ENCODE data around the gene TMEM150C.

The TMEM150C gene

DNA sequence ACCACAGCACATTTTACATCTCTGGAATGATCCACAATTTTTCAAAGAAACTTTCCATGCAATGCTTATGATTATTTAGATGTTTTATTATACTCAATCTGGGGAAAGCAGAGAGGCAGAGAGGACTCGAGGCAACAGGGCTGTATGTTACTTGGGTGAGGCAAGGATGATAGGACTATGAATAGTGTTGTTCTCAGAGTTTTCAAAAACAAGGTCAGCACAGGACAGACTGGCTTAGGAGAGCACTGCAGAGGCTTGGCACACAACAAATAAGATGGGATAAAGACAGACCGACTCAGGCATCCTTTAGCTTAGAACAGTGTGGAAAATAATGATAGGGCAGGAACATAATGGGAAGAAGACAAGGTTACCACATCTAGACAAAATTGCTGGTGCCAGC is 65.4 kb downstream of the TMEM150C start:
- TF ChIP-seq, protein P1, sequence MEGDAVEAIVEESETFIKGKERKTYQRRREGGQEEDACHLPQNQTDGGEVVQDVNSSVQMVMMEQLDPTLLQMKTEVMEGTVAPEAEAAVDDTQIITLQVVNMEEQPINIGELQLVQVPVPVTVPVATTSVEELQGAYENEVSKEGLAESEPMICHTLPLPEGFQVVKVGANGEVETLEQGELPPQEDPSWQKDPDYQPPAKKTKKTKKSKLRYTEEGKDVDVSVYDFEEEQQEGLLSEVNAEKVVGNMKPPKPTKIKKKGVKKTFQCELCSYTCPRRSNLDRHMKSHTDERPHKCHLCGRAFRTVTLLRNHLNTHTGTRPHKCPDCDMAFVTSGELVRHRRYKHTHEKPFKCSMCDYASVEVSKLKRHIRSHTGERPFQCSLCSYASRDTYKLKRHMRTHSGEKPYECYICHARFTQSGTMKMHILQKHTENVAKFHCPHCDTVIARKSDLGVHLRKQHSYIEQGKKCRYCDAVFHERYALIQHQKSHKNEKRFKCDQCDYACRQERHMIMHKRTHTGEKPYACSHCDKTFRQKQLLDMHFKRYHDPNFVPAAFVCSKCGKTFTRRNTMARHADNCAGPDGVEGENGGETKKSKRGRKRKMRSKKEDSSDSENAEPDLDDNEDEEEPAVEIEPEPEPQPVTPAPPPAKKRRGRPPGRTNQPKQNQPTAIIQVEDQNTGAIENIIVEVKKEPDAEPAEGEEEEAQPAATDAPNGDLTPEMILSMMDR (IDR thresholded peaks at IDR 0.05; ENCODE audit: borderline replicate concordance, control extremely low read depth, extremely low read depth, insufficient read depth, missing control alignments) = no peak
- in situ Hi-C loops (cut with MboI; ENCODE audit: low sequenced_read_pairs, unreplicated experiment) = no loop called here
- DNase-seq (ENCODE audit: low spot score) = no peak

DNA sequence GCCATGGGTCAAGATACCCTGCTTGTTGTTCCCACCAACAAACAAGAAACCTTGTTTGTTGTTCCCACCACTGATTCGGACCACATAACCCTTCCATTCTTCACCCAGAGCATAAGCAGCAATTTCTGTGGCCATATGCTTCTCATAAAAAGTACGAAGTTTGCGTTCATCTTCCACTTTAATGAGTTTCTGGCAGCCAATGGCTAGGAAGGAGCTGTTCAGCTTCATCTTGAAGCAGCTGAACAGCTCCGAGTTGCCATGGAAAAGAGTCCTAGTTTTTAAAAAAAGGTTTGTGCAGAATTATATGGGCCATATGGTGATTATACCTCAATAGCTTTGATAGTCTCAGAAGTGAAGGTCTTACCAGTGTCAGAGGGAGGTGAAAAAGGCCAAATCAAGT is 66.1 kb downstream of the TMEM150C start:
- TF ChIP-seq, protein P1 (IDR thresholded peaks at IDR 0.05; ENCODE audit: borderline replicate concordance, control extremely low read depth, extremely low read depth, insufficient read depth, missing control alignments) = no peak
- DNase-seq (ENCODE audit: low spot score) = no peak
- in situ Hi-C loops (cut with MboI; ENCODE audit: low sequenced_read_pairs, unreplicated experiment) = no loop called here

DNA sequence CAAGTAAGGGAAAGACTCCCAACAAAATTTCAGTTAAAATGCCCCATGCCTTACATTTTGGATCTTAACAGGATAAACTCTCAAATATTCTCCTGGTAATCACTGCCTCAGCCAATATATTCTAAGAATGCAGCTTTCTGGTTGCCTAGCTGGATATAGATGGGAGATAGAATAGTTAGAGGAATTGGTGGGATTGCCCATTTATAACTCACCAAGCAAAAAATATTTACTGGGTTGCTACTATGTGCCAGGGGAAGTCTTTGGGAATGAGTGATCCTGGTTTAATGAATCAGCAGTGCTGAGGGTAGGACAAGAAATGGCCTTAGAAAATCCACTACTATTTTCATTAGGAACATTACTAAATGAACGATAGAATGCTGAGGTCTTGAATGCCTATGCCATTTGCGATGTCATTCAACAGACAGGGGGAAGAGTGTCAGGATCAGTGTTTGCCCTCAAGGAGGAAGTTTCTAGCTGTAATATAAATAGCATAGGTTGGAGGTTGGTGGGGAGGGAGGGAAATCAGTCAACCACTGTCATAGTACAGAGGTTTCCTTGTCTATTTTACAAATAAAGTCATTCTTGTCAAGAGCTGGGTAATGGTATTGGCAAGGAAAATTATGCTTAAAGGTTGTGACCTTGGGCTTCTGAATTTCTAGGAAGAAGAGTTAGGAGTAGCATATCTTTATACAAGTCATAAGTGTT is 67.9 kb downstream of the TMEM150C start:
- TF ChIP-seq, protein P1 (IDR thresholded peaks at IDR 0.05; ENCODE audit: borderline replicate concordance, control extremely low read depth, extremely low read depth, insufficient read depth, missing control alignments) = no peak
- in situ Hi-C loops (cut with MboI; ENCODE audit: low sequenced_read_pairs, unreplicated experiment) = no loop called here
- DNase-seq (ENCODE audit: low spot score) = no peak

DNA sequence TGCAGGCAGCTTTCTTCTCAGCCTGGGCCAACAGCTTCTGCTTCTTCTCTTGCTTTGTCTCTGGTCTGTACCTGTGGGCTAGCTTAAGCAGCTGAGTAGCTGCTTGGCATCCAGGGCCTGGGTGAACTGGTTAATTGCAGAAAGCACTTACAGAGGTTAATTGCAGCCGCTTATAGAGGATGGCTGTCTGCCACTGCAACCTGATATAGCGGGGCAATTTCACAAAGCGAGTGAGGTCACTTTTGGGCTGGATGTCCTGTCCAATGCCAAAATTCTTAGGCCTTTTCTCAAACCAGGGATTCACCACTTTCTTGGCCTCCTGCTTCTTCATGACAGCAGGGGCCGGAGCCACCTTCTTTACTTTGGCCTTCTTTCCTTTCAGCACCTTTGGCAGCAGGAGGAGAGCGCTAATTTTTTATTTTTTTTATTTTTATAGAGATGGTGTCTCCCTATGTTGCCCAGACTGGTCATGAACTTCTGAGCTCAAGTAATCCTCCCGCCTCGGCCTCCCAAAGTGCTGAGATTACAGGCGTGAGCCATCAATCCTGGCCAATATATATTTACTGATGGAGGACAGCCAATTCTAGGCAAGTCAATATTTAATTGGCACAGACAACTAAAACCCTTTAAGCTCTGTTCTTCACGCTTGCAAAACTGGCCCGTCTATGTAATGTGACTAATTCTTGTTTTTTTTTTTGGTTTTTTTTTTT is 70.4 kb downstream of the TMEM150C start:
- in situ Hi-C loops (cut with MboI; ENCODE audit: low sequenced_read_pairs, unreplicated experiment) = no loop called here
- TF ChIP-seq, protein P1 (IDR thresholded peaks at IDR 0.05; ENCODE audit: borderline replicate concordance, control extremely low read depth, extremely low read depth, insufficient read depth, missing control alignments) = no peak
- no peak for DNase-seq (ENCODE audit: low spot score)

DNA sequence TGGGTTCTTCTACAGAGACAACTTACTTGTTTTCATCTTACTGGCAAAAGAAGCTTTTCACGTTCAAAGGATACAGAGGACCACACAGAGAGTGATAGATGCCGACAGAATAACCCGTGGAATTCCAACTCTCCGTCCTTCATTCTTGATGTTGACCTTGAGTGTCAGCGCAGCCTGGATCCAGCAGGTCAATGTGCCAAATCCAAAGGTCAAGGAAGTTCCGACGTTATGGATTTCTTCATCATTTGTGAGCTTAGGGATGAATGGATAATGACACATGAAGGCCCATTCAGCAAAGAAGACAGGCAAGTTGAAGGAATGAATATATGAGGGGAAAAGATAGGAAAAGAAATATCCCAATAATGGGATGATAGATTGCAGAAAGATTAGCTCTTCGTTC is 71.8 kb downstream of the TMEM150C start:
- in situ Hi-C loops (cut with MboI; ENCODE audit: low sequenced_read_pairs, unreplicated experiment) = no loop called here
- TF ChIP-seq, protein P1 (IDR thresholded peaks at IDR 0.05; ENCODE audit: borderline replicate concordance, control extremely low read depth, extremely low read depth, insufficient read depth, missing control alignments) = no peak
- DNase-seq (ENCODE audit: low spot score) = no peak

DNA sequence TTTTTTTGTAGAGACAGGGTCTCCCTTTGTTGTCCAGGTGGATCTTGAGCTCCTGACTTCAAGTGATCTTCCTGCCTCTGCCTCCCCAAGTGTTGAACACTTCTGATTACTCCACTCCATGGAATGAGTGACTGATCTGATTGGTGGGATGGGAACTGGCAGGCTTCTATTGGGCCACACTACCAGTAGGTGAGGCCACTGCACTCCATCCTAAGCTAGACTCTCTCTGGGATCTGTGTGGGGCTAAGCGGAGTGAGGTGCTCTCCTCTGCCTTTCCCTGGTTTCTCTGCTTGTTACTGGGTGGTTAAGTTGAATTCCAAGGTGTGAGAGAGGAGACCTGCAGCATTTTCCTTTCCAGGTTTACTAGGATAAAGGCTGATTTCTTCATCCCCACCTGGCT is 72.7 kb downstream of the TMEM150C start:
- in situ Hi-C loops (cut with MboI; ENCODE audit: low sequenced_read_pairs, unreplicated experiment) = no loop called here
- no peak for DNase-seq (ENCODE audit: low spot score)
- TF ChIP-seq, protein P1 (IDR thresholded peaks at IDR 0.05; ENCODE audit: borderline replicate concordance, control extremely low read depth, extremely low read depth, insufficient read depth, missing control alignments) = no peak

All from GM13976 (cell line).